Duodenal mucosa (tissue), 2 donors: ENCODE measurements around the gene R3HDM1.

Experiments
- H3K27ac ChIP-seq: one replicate; pipeline ENCODE4 v1.7.0; 2013; ENCODE audit warnings: low read depth, low read length
- H3K27me3 ChIP-seq, 2 donors: one replicate each; pipeline ENCODE4 v1.7.0; 2013; ENCODE audit warnings: low read length in 2 of 2, control low read depth in 1 of 2; ENCODE audit not compliant: insufficient read depth in 2 of 2, control insufficient read depth in 1 of 2
- H3K36me3 ChIP-seq, 2 donors: one replicate each; pipeline ENCODE4 v1.7.0; 2013; ENCODE audit warnings: low read length in 2 of 2, control low read depth in 1 of 2; ENCODE audit not compliant: insufficient read depth in 2 of 2, control insufficient read depth in 1 of 2
- H3K4me1 ChIP-seq, 2 donors: one replicate each; pipeline ENCODE4 v1.7.0; 2013; ENCODE audit warnings: low read length in 2 of 2, control low read depth in 1 of 2; ENCODE audit not compliant: insufficient read depth in 2 of 2, control insufficient read depth in 1 of 2
- H3K4me3 ChIP-seq, 2 donors: one replicate each; pipeline ENCODE4 v1.7.0; 2013; ENCODE audit warnings: low read length in 2 of 2, low read depth in 1 of 2
- H3K9ac ChIP-seq, 2 donors: one replicate each; pipeline ENCODE4 v1.7.0; 2013; ENCODE audit warnings: low read length in 2 of 2, low read depth in 1 of 2
- H3K9me3 ChIP-seq, 2 donors: one replicate each; pipeline ENCODE4 v1.7.0; 2013; ENCODE audit warnings: low read length in 2 of 2, control low read depth in 1 of 2; ENCODE audit not compliant: control insufficient read depth in 1 of 2

Gene R3HDM1

GRCh38 chr2:135733045-135733444 is 201.8 kb downstream of the R3HDM1 start:
- no peak overlapping the region for H3K9ac ChIP-seq
- no peaks in the 10 kb centered on the region for H3K36me3 ChIP-seq
- no peaks in the 10 kb centered on the region for H3K4me1 ChIP-seq
- no peaks in the 10 kb centered on the region for H3K27me3 ChIP-seq
- no peaks in the 10 kb centered on the region for H3K9me3 ChIP-seq
- H3K27ac ChIP-seq, result no peak overlapping the region
- no peak overlapping the region for H3K4me3 ChIP-seq

GRCh38 chr2:135736546-135736945 is 205.3 kb downstream of the R3HDM1 start:
- H3K4me1 ChIP-seq, result no peaks in the 10 kb centered on the region
- H3K36me3 ChIP-seq, result no peaks in the 10 kb centered on the region
- no peak overlapping the region for H3K4me3 ChIP-seq

GRCh38 chr2:135740206-135740605 is 208.9 kb downstream of the R3HDM1 start:
- Histone ChIP-seq H3K4me1 (peaks cover 9 to 13% of the 10 kb centered on the region in 2 donors), H3K36me3 (no peaks in the 10 kb centered on the region), H3K27ac (no peak overlapping the region), H3K9ac (no peak overlapping the region), H3K4me3 (no peak overlapping the region), H3K27me3 (no peaks in the 10 kb centered on the region), H3K9me3 (no peaks in the 10 kb centered on the region)

More at GRCh38 chr2:135736546-135736945, 205.3 kb downstream of the R3HDM1 start:
- H3K9ac ChIP-seq, result no peak overlapping the region
- no peaks in the 10 kb centered on the region for H3K27me3 ChIP-seq
- no peaks in the 10 kb centered on the region for H3K9me3 ChIP-seq
- H3K27ac ChIP-seq, result no peak overlapping the region

GRCh38 chr2:135741043-135741394 is 209.7 kb downstream of the R3HDM1 start:
- Histone ChIP-seq H3K9ac (no peak overlapping the region), H3K27ac (no peak overlapping the region), H3K4me3 (peak overlapping the region in 1 of 2 donors; percentile 42), H3K27me3 (no peaks in the 10 kb centered on the region), H3K36me3 (no peaks in the 10 kb centered on the region), H3K4me1 (peaks cover 9 to 13% of the 10 kb centered on the region in 2 donors), H3K9me3 (no peaks in the 10 kb centered on the region)

- peak within 1 kb of the TSS; percentile 98 to 99 for H3K9ac ChIP-seq
- peak within 1 kb of the TSS; percentile 99 for H3K27ac ChIP-seq
- no peaks in the 10 kb centered on the region for H3K9me3 ChIP-seq
- peak within 1 kb of the TSS; percentile 94 to 97 for H3K4me3 ChIP-seq
- H3K27me3 ChIP-seq, result no peaks in the 10 kb centered on the region
- no peaks in the 10 kb centered on the region for H3K36me3 ChIP-seq
- peaks cover 9 to 13% of the 10 kb centered on the region in 2 donors for H3K4me1 ChIP-seq
Measured at GRCh38 chr2:135741395-135742324, 210.4 kb downstream of the R3HDM1 start, which contains the start of gene UBXN4. Gene UBXN4, plus strand, starts transcription at chr2:135741855. Its CDS starts 75 bp downstream, at chr2:135741930.

GRCh38 chr2:135742325-135742757 is 211.1 kb downstream of the R3HDM1 start:
- Histone ChIP-seq H3K27me3 (no peaks in the 10 kb centered on the region), H3K4me1 (peaks cover 9 to 13% of the 10 kb centered on the region in 2 donors), H3K9ac (peak overlapping the region; percentile 98 to 99), H3K27ac (peak overlapping the region; percentile 99), H3K36me3 (peaks cover 0 to 3% of the 10 kb centered on the region in 2 donors), H3K4me3 (peak overlapping the region; percentile 94 to 97), H3K9me3 (no peaks in the 10 kb centered on the region)

GRCh38 chr2:135743860-135744259 is 212.6 kb downstream of the R3HDM1 start:
- H3K9ac ChIP-seq, result no peak overlapping the region
- peak overlapping the region in 1 of 2 donors; percentile 6 for H3K4me3 ChIP-seq
- no peak overlapping the region for H3K27ac ChIP-seq
- peaks cover 0 to 17% of the 10 kb centered on the region in 2 donors for H3K36me3 ChIP-seq
- peaks cover 9 to 13% of the 10 kb centered on the region in 2 donors for H3K4me1 ChIP-seq
- H3K9me3 ChIP-seq, result no peaks in the 10 kb centered on the region
- H3K27me3 ChIP-seq, result no peaks in the 10 kb centered on the region

- peak overlapping the region in 1 of 2 donors; percentile 6 for H3K4me3 ChIP-seq
- H3K4me1 ChIP-seq, result peaks cover 9 to 13% of the 10 kb centered on the region in 2 donors
- peaks cover 0 to 24% of the 10 kb centered on the region in 2 donors for H3K36me3 ChIP-seq
- no peaks in the 10 kb centered on the region for H3K9me3 ChIP-seq
- H3K27ac ChIP-seq, result no peak overlapping the region
- no peaks in the 10 kb centered on the region for H3K27me3 ChIP-seq
- H3K9ac ChIP-seq, result no peak overlapping the region
Measured at GRCh38 chr2:135744760-135745314, 213.6 kb downstream of the R3HDM1 start.

GRCh38 chr2:135745545-135745944 is 214.3 kb downstream of the R3HDM1 start:
- Histone ChIP-seq H3K27me3 (no peaks in the 10 kb centered on the region), H3K4me1 (peaks cover 9 to 13% of the 10 kb centered on the region in 2 donors), H3K9ac (no peak overlapping the region), H3K27ac (no peak overlapping the region), H3K36me3 (peaks cover 0 to 29% of the 10 kb centered on the region in 2 donors), H3K4me3 (no peak overlapping the region), H3K9me3 (no peaks in the 10 kb centered on the region)

GRCh38 chr2:135755573-135755972 is 224.3 kb downstream of the R3HDM1 start:
- H3K9me3 ChIP-seq, result peaks cover 5 to 12% of the 10 kb centered on the region in 2 donors
- peaks cover 26 to 62% of the 10 kb centered on the region in 2 donors for H3K36me3 ChIP-seq
- H3K4me3 ChIP-seq, result no peak overlapping the region
- H3K4me1 ChIP-seq, result no peaks in the 10 kb centered on the region
- no peak overlapping the region for H3K27ac ChIP-seq
- no peak overlapping the region for H3K9ac ChIP-seq
- H3K27me3 ChIP-seq, result no peaks in the 10 kb centered on the region
